DMS153 treated with DMSO at 0.1 percent for 48 hours (cell line): ENCODE measurements around the gene ZNF324.
"Not testable (repeated sequence)": the region's sequence is repeated elsewhere in the genome, so short reads cannot be mapped to it uniquely, and the experiment has no call there.

Experiments used
- DNase-seq: peaks from one replicate; lab custom pipeline; 2025; ENCODE audit not compliant: unreplicated experiment; lab: John Stamatoyannopoulos, UW

The ZNF324 gene

DNA sequence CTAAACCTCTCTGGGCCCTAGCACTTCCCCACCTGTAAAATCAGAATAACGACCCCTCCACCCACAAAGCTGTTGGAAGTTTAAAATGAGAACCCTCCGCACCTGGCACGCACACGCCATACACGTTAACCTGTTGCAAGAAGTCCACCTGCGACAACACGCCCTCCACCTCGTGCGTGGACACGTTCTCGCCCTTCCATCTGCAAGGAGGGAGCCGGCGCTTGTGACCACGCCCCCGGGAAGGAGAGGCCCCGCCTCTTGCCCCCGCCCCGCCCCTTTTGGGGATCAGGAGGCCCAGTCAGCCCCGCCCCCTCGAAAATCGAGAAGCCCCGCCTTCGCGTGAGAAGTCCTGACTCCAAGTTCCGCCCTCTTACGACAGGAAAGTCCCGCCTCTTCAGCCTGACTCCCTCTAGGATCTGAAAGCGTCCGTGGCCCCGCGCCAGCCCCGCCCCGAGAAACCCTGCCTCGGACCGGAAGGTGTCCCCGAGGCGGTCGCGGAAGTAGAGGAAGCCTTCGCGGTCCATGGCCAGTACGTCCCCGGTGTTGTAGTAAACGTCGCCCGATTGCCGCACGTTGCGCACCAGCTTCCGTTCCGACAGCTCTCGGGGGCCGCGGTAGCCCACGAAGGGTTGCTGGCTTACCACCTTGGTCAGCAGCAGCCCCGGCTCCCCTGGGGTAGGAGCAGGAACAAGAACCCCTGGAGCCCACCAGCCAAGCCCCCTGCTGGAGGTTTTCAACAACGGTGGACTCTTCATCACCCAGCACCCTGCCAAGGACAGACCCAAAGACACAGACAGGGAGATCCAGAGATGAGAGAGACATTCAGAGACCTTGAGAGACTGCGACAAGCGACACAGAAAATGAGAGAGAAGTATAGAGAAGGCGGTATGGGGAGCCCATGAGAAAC, 32.4 kb downstream of the ZNF324 start:
- DNase-seq = peak; percentile 96

DNA sequence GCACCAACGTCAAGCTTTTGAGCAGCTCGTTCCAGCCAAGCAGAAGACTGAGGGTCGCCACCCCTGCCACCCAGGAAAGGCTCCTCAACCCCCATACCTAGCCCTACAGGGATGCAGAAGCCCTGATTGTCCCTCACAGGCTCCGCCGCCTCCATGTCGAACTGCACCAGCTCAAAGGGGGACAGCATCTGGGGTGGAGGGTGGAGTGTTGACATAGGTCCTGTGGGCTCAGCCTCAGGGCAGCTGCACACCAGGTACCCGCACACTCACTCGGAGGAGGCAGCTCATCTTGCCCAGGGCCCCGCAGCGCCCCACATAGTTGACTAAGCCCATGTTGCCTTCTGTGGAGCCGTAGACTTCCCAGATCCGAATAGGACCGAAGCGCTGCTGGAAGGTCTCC, 33.4 kb downstream of the ZNF324 start:
- no peak for DNase-seq

DNA sequence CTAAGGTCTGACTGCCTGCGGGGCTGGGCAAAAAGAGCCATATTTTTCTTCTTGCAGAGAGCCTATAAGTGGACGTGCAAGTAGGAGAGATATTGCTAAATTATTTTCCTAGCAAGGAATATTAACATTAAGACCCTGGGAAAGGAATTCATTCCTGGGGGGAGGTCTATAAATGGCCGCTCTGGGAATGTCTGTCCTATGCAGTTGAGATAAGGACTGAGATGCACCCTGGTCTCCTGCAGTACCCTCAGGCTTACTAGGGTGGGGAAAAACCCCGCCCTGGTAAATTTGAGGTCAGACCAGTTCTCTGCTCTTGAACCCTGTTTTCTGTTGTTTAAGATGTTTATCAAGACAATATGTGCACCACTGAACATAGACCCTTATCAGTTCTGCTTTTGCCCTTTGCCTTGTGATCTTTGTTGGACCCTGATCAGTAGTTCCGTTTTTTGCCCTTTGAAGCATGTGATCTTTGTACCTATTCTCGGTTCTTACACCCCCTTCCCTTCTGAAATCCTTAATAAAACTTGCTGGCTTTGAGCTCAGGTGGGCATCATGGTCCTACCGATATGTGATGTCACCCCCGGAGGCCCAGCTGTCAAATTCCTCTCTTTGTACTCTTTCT, 40.8 kb downstream of the ZNF324 start:
- not testable (repeated sequence) for DNase-seq

DNA sequence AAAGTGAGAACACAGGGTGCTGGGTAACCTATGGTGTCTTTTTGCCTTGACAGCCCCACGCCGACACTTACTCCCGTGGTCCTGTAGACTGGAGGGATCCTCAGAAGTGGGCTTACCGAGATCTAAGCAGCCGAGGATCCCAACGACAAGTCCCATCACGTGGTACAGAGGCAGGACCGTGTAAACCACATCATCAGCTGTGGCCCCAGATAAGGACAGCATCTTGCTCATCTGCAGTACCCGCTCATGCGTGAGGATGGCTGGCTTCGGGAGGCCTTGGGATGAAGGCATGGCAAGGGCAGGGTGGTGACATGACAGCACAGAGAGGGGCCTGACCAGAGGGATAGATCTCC, 42.8 kb downstream of the ZNF324 start:
- DNase-seq = no peak

DNA sequence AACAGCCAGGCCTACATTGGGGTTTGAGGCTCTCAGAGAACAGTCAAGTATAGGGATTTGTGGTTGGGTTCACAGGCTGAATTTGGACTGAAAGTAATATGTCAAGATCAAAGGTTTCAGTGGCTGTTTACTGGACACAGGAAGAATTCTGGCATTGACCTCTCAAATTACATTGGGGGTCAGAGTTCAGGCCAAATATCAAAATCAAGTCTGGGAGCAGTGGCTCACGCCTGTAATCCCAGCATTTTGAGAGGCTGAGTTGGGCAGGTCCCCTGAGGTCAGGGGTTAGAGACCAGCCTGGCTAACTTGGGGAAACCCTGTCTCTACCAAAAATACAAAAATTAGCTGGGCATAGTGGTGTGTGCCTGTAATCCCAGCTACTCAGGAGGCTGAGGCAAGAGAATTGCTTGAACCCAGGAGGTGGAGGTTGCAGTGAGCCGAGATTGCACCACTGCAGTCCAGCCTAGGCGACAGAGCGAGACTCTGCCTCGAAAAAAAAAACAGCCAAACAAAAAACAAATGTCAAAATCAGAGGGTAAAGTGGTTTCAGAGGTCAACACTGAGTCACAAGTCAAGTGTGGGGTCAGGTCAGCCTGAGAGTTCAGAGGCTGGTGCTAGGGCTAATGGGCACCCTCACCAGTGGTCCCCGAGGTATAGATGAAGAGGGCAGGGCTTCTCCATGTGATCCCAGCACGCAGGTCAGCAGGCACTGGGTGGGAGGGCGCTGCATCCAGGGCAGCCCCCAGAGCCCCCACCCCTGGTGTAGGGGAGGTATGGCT, 43.4 kb downstream of the ZNF324 start:
- DNase-seq = no peak

DNA sequence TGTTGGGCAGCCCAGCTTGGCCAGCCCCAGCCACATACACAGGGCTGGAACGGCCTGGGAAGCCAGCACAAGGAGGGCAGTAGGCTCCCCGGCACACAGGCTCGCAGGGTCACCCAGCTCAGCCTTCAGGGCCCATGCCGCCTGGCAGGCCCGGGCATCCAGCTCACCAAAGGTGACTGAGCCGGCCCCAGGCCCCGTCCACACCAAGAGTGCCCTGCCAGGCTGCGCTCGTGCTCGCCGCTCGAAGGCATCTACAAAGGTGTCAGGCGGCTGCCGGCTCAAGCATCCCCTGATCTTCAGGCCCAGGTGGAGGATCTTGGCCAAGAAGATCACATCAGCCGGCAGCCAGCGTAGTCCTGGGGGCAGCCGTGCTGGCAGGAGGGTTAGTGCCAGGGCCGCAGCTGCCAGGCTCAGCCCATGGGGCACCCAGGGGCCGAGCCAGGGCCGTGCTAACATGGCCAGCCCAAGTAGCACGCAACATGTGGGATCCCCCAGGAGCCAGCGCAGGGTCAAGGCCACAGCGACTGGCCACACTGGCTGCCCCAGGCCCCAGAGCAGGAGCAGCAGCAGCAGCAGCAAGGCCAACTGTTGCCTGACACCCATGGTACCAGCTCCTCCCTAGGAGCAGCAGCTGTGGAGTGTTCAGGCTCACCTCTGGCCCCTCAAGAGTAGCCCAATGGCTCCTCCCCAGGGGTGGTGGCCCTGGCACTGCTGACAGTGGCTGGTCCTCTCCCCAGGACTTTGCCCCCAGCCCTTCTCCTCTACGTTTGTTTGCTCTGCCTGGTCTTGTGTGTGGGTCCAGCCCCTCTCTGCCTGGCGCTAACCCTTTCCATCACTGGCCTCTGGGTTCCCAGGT, 44.7 kb downstream of the ZNF324 start, which contains the start of gene SLC27A5:
SLC27A5 (minus strand) TSS at position 640 of the 856 bp plus-strand sequence; CDS start at position 603, 37 bp downstream.
- no peak for DNase-seq

DNA sequence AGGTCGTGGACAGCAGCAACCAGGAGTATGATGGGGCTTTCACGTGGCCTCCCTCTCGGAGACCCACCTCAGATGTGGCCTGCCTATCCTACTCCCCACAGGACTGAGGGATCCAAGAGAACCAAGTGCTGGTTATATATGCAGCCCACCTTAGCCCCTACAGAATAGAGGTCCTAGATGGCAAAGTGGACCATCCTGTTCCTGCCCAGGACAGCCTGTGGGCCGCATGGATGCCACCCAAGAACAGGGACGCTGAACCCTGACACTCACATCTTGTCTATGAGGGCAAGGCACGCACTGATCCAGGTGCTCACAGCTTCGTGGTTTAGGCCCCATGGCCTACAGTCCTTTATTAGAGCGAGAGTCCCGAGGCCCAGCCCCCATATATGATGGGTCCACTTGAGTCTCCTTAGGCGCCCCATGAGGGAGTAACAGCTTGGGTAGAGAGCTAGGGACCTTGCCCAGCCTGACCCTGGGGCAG, 46.4 kb downstream of the ZNF324 start:
- DNase-seq = no peak

DNA sequence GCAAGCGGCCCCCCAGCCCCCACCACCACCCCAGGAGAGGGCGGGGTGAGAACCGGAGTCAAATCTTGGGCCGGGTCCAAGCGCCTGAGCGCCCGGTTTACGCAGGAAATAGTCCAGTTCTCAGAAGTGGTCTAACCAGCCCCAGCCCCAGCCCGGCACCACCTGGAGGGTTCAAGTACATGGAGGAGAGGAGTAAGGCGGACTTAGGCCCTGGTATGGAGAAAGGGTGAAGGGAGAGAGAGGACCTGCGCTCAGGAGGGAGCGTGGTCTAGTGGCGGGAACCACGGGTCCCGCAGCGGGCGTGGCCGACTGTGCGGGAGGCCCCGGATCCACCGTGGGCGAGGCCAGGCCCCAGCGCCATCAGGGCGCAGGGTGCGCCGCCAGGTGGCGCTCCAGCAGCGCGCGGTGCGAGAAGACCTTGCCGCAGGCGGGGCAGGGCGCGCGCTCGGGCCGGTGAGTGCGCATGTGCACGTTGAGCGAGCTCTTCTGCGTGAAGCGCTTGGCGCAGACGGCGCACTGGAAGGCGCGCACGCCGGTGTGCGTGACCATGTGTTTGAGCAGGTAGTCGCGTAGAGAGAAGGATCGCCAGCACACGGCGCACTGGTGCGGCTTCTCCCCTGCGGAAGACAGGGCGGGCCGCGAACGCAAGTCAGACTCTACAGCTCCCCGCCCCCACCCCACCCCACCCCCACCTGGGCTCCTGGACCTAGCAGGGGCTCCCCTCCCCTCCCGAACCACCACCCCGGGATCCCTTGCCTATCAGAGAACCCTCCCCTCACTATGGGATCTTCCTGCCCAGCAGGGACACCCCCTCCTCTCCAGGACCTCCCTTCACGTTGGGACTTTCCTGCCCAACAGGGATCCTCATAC, 47.0 kb downstream of the ZNF324 start:
- peak; percentile 84 for DNase-seq

DNA sequence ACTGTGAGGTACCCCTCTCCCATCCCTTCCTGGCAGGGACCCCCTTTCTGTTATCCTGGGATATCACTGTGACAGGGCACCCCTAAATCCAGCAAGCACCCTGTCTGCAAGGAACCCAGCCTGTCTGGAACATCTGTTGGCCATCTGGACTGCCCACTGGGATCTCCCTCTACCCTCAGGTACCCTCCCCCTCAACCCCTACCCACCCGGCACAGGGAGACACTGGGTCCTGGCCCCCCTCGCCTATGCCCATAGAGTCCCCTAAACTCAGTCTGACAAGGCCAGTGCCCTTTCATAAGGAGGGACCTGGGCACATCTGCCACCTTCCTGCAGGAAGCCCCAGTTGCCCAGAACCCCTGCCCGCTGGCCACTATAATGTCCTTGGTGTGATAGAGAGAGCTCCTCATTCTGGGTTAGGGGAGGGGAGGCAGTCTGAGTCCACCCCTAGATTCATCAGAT, 47.7 kb downstream of the ZNF324 start:
- no peak for DNase-seq

DNA sequence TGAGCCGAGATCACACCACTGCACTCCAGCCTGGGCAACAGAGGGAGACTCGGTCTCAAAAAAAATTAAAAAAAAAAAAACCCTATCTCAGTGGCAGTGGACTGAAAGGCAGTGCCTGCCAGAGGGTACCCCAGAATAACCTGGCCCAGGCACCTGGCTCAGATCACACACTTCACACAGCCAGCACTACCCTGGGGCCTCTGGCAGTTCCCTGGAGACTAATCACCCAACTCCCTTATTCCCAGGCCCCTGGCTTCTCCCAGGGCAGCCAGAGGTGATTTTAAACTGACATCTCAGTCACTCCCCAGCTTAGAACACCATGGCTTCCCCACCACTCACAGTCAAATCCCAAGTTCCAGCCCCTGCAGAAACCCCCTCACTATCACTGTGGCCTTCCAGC, 48.4 kb downstream of the ZNF324 start:
- DNase-seq = no peak

DNA sequence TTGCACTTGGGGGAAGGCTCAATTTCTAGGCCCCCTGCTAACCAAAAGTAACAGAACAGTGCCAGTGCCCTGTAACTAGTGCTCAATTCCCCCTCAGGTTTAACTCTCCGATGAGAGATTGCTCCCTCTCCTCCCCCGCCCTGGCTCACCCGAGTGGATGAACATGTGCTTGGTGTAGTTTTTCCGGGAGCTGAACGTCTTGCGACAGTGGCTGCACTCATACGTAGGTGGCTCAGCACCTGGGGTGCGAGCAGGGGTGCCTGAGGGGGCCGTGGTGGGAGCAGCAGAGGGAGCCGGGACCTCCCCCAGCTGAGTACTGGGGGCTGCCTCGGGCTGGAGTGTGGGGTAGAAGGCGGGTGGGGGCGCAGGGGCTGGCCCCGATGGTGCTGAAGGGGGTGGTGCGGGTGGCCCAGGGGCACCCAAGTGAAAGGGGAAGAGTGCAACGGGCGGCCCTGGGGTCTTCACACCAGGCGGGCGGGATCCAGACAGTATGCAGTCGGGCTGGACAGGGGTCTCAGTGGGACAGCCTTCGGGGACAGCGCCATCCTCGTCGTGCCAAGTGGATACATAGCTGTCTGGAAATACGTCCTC, 49.5 kb downstream of the ZNF324 start:
- no peak for DNase-seq

DNA sequence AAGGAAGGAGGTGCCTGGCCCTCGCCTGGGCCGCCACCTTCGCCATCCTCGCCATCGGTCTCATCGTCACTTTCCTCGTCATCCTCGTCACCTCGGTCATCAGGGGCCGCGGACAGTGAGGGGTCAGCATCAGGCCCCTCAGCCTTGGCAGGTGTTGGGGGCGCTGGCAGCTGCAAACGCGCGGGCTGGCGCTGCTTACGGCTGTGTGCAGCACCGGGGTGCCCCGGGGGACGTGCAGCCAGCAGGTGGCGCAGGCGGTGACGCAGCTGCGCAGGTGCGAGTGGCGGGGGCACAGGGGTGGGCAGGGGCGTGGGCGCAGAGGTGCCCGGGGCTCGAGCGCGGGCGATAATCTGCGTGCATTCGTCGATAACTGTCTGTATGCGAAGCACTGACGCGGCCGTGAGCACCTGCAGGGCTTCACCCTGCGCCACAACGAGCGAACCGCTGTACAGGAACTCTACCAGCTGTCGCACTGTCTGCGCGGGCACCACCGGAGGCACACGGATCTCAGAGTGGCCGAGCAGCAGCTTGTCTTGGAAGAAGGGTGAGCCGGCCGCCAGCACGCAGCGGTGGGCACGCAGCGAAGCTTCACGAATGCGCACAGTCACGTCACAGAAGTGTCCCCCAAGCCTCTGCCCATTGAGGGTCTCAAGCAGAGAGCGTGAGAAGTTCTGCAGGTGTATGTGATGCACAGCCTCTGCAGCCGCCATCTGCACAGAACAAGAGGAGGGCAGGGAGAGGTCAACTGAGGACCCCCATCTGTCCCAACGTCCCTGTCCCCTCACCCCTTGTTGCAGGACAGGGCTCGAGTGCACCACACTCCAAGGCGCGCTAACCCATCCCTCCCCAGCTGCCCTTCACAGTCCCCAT, 50.3 kb downstream of the ZNF324 start:
- DNase-seq = no peak

DNA sequence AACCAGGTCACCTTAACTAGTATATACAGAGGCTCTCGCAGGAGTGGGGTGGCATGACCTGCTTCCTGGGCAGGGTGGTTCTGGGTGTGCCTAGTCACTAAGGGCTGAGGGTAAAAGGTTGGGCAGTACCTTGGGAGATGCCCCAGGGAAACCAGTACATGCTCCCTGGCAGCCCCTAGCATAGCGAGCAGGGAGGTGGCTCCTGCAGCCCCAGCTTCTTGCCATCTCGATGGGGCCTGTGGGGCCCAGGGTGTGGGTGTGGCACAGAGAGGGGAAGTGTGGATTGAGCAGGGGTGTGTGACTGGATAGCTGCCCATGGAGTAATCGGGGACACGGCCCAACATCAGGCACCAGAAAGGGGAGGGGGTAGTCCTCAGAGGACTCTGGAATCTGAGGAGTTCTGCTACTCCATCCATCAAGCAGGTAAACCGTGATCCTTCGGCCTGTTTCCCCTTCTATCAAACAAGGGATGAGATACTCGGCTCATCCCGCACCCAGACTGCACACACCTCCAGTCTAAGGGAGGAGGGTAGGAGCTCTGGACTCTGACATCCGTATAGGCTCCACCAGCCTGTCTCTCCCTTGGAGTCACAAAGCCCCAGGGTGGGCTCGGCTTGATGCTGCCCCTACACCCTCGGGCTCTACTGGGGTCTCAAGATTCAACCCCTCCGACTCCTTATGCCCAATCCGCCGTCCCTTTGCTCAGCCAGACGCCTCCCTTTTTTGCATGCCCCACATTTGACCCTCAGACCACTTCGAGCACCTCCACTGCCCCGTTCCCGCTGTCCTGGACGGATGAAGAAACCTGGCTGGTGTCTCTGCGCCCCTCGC, 51.6 kb downstream of the ZNF324 start:
- no peak for DNase-seq

DNA sequence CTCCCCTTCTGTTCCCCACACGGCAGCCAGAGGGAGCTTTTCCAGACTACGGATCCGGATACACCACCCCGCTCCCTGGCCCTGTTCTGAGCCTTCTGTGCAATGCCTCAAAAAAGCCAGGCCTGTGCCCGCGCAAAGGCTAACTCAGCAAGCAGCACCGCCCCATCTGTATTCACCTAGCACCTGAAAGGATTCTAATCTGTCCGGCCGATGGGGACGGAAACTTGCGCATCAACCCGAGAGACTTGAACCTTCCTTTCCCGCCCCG, 52.1 kb downstream of the ZNF324 start:
- DNase-seq = peak; percentile 60

DNA sequence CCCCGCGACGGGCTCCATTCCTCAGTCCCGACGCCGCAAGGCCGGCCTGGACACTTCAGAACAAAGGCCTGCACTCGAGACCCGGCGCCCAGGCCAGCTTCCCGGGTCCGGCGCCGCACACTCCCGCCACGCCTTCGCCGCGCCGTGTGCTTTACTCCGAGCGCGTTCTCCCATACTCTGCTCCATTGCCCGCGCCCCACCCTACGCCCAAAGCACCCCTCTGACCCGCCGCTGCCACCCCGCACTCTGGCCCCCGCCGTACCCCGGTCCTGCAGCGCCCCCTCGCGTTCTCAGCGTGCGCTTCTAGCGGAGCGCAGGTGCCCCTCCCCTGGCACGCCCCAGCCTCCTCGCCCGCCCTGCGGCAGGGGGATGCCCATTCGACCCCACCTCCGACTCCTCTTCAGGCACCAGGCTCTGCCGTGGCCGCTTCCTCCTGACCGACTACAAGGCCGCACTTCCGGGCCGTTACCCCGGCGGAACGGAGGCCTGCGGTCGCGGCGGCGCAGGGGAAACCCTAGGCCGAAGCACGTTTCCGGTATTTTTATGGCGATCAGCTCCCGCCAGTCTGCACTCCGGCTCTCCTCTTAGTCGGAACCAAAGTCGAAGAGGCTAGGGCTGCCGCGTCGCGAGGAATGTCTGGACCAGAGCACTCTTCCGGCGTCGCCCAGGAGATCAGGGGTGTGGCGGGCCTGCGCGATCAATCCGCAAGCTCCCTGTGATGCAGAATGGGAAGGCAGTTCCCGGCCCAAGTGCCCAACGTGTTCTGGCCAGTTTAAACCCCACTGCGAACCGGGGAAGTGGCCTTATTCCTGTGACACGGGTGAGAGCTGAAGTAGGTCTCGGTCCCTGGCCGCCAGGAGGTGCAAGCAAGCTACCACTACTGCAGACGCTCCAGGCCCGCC, 52.7 kb downstream of the ZNF324 start, which contains the start of gene ZBTB45:
ZBTB45 (minus strand) TSS at position 456 of the 902 bp plus-strand sequence. CDS start 2,137 bp downstream, outside the sequence.
- DNase-seq = peak; percentile 94

DNA sequence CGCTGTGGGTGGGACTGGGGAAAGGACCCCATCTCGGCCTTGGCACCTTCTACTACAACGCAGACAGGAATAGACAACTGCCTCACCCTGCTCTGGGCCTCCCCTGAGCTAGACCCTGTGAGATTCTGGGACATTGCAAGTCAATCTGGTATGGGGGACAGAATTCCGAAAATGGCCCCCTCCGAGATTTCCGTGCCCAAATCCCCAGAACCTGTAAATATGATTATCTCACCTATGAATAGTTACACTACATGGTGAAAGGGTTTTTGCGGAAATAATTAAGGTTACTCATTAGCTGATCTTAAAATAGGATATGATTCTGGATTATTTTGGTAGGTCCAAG, 53.3 kb downstream of the ZNF324 start:
- DNase-seq = no peak

DNA sequence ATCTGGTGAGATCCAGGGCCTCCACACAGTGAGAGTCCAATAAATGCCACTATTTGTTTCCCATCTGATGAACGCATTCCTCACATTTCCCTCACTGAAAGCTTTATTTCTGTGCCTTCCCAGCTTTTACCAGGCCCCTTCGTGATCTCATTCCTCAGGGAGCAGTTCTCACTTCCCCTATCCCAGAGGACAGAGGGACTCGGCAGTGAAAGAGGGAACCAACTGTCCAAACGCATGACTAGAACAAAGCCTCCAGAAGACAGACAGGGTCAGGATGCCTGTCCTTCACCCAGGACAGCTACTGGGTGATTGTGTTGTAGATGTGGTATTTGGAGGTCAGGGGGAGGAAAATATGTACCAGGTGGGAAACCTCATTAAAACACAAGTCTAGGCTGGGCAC, 54.8 kb downstream of the ZNF324 start:
- DNase-seq = no peak
